GM18868 (cell line): ENCODE results near the gene SEPTIN5.
"Not testable (repeated sequence)": the region's sequence is repeated elsewhere in the genome, so short reads cannot be mapped to it uniquely, and the experiment has no call there.

ENCODE experiments used
- ATAC-seq: cut with Tn5 transposase; IDR thresholded peaks from one replicate; pipeline ENCODE4 v1.9.1; 2021; ENCODE audit warnings: mild to moderate bottlenecking, moderate library complexity; ENCODE audit not compliant: unreplicated experiment

SEPTIN5 gene

DNA sequence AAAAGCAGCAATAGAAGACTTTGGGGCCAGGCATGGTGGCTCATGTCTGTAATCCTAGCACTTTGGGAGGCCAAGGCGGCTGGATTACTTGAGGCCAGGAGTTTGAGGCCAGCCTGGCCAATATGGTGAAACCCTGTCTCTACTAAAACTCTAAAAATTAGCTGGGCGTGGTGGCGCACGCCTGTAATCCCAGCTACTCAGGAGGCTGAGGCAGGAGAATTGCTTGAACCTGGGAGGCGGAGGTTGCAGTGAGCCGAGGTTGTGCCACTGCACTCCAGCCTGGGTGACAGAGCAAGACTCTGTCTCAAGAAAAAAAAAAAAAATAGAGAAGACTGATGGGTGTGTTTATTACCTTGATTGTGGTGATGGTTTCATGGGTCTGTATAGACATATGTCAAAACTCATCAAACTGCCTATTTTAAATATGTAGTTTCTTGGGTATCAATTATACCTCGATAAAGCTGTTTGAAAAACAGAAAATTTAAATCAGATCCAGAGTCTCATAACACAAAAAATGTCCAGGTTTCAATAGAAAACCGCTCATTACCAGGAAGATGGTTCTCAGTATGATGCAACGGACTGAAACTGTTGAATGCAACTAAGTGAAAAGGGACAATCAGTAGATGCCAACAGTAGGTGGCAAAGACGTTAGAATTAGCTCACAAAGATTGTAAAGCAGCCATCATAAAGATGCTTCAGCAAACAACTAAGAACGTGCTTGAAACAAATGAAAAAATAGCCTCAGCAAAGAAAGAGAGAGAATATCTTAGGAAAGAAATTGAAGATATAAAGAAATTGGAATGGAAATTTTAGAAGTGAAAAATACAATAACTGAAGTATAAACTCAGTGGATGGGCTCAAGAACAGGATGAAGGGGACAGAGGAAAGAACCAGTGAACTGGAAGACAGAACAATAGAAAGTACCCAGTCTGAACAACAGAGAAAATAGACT, 33.1 kb upstream of the SEPTIN5 start:
- ATAC-seq, result no peak

GRCh38 chr22:19681863-19682245, 32.4 kb upstream of the SEPTIN5 start:
- ATAC-seq, result no peak

GRCh38 chr22:19686946-19687345, 27.4 kb upstream of the SEPTIN5 start:
- ATAC-seq, result no peak

DNA sequence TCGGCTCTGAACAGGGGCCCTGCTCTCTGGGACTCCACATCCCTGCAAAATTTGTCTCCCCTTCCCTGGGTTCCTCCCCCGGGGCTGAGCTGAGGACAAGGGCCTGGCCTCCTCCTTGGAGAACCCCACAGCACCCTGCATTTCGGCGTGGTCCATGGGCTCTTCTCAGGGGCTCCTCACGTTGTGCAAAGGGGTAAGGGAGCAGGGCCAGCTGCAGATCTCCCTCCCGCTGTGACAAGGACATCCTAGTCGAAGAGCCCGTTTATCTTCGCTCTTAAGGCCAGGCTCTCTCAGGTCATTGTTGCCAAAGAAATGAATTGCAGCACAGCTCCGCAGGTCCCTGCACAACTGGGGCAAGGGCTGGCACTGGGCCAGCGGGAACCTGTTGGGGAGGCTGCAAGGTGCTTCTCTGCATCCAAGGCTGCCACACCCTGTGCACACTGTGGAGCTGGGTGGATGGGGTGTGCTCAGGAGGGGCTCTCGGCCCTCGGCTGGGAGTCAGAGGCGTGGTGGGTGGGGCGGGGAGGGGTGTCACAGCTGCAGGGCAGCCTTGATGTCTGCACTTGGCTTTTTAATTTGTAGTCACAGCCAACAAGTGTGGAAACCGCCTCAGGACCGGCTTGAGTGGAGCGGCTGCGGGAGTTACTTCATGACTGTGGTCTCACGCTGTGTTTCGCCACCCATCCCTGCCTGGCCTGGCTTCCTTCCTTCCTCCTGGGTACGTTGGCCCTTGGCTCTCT, 26.6 kb upstream of the SEPTIN5 start:
- ATAC-seq, result no peak

GRCh38 chr22:19688301-19689290, 25.7 kb upstream of the SEPTIN5 start:
- no peak for ATAC-seq

GRCh38 chr22:19689408-19689807, 24.9 kb upstream of the SEPTIN5 start:
- ATAC-seq, result no peak

DNA sequence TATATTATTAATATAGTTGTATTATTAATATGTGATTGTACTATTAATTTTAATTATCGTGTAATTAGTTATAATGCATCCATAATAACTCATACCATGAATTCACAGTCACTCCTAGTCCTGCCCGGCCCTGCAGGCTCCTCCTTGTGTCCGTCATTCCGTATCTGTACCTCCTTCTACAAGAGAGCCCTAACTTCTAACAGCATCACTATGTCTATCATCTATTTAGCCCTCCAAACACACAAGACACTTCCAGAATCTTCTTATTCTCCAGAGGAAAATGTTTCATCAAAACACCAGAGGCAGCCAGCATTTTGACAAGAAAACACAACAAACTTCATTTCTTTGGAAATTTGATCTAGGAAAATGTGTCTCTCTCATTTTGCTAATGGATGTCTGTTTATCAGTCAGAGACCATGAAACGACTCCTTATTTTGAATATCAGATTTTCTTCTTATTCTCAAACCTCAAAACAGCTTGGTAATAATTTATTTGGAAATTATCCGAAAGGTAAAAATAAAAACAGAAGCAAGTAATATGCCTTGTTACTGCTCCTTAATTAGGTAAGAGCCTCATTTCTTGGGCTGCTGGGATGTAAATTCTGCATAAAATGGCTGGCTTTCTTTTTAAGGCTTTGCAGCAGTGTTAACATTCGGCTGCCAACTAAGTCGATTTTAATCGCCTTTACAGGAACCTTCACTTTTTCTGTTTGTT, 23.1 kb upstream of the SEPTIN5 start:
- ATAC-seq, result no peak

- no peak for ATAC-seq
These were observed 22.5 kb upstream of the SEPTIN5 start for GRCh38 chr22:19691721-19692341.

DNA sequence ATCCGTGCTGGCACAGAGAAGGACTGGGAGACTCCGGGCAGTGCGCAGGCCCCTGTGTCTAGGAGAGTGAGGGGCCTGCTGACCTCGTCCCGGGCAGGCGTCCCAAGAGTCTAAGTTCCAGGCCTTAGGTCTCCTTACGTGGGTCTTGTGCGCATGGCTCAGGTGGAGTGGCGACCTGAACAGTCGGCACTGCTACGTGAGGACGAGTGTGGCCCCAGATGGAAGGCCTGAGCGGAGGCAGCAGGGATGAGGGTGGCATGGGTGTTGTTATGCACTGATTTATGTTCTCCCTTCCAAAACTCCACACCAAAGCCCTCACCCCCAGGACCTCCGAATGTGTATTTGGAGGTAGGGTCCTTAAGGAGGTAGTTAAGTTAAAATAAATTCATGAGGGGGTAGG, 20.7 kb upstream of the SEPTIN5 start:
- ATAC-seq, result no peak

GRCh38 chr22:19693981-19694670, 20.2 kb upstream of the SEPTIN5 start:
- no peak for ATAC-seq

- no peak for ATAC-seq
These were observed 19.6 kb upstream of the SEPTIN5 start for GRCh38 chr22:19694696-19695095.

DNA sequence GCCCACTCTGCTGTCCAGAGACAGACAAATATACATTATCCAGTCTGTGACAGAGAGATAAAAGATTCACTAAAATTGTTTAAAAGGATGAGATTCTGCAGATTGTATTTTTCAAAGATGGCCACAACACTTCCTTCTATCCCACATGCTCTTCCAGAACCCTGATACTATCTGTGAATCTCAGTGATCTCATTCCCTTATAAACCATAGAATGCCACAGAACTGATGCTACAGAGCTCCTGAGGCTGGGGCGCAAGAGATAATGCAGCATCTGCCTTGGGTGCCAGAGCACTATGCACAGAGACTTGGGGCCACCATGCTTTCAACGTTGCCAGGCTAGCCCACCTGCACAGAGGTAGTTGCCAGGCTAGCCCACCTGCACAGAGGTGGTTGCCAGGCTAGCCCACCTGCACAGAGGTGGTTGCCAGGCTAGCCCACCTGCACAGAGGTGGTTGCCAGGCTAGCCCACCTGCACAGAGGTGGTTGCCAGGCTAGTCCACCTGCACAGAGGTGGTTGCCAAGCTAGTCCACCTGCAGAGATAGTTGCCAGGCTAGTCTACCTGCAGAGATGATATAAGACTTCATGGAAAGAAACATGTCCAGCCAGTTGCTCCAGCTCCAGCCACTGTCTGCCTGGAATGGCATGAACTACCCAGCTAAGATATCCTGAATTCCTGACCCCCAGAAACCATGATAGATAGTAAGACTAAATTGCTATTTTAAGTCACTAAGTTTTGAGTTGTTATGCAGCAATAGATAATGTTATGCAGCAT, 17.6 kb upstream of the SEPTIN5 start:
- no peak for ATAC-seq

DNA sequence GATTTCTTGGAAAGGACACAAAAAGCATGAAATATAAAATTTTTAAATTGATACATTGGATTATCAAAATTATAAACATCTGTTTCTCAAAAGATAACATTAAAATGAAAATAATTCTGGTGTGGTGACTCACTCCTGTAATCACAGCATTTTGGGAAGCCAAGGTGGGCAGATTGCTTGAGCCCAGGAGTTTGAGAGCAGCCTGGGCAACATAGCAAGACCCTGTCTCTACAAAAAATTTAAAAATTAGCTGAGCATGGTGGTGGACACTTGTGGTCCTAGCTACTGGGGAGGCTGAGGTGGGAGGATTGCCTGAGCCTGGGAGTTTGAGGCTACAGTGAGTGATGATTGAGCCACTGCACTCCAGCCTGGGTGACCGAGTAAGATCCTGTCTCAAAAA, 16.4 kb upstream of the SEPTIN5 start:
- ATAC-seq, result not testable (repeated sequence)

- no peak for ATAC-seq
These were observed 13.4 kb upstream of the SEPTIN5 start for GRCh38 chr22:19700790-19701419.

GRCh38 chr22:19701420-19702145, 12.7 kb upstream of the SEPTIN5 start:
- no peak for ATAC-seq

DNA sequence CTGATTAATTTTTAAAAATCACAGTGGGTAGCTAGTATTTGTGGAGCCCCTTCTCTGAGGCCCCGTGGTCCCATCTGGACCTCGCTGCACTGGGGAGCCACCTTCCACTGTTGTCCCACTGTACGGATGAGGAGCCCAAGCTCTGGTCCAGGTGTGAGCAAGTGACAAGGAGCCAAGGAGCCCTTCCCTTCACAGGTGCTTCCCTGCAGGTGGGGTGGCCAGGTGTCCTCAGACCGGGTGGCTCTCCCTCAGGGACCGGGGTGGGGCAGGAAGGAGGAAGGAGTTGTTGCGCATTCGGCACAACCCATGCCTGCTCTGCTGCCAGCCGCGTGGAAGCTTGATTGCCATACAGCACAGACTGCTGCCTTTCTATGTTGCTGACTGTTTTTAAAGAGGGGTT, 10.4 kb upstream of the SEPTIN5 start:
- ATAC-seq, result no peak

DNA sequence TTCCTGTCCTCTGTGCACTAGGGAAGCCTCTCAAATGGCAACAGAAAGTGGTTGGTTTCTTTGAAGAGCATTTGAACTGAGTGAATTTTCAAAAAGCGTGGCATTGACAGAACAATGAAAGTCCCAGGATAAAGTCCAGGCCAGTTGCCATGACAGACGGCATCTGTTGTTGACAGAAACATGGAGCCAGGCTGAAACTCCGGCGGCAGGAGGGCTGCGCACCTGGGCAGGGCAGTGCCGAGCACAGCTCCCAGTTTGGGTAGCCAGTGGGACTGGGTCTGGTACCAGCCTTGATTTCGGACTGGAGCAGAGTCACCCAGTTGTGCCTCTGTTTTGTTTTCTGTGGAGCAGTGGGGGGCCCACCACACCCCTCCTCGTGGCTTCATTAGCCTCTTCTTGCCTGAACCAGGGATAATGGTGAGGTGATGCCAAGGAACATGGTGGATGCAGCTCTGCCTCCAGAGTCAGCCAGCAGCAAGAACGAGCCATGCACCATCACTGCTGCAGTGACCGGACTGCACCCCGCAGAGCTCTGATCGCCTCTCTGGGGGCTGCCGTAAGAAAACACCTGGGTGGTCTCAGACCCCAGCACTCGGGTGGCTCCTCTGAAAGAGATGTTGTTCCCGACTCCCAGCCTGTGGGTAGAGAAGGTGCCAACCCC, 9.8 kb upstream of the SEPTIN5 start:
- ATAC-seq, result no peak
